HG03460 (cell line): ENCODE results near the gene FLCN.
"Not testable (repeated sequence)": the region's sequence is repeated elsewhere in the genome, so short reads cannot be mapped to it uniquely, and the experiment has no call there.

Experiments used
- ATAC-seq: cut with Tn5 transposase; IDR thresholded peaks from one replicate; pipeline ENCODE4 v1.9.1; 2021; ENCODE audit not compliant: unreplicated experiment

FLCN gene

GRCh38 chr17:17214646-17215436 lies 22.1 kb downstream of the FLCN start:
- no peak for ATAC-seq

- ATAC-seq, result no peak
Observed at GRCh38 chr17:17213775-17214174, 23.2 kb downstream of the FLCN start.

DNA sequence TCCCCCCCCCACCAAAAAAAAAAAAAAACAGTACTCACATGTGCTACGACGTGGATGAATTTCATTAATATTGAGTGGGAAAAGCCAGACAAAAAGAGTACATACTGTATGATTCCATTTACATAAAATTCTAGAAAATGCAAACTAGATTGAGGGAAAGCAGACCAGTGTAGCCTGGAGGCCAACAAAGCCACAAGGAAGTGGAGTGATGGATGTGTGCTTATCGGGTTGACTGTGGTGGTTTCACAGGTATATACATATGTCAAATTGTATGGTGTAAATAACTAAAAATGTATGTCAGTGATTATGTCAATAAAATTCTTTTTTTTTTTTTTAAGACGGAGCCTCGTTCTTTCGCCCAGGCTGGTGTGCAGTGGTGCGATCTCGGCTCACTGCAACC lies 29.0 kb downstream of the FLCN start:
- ATAC-seq, result no peak

DNA sequence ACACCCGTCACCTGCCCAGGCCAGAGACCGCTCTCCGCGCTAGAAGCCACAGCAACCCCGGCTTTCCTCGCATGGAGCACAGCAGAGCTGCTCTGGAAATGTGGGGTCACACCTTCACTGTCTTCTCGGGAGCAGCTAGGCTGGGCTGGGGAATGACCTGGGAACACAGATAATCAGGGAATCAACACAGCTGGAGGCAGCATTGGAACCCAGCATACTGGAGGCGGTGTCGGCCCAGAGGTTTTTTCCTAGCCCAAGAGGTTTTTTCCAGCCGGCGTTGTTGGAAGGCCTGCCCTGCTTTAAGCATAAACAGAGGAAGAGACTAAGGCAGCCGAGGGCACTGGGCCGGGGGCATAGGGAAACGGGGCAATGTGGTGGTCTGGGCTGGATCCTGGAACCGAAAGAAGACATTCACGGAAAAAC lies 30.0 kb downstream of the FLCN start:
- ATAC-seq, result no peak

DNA sequence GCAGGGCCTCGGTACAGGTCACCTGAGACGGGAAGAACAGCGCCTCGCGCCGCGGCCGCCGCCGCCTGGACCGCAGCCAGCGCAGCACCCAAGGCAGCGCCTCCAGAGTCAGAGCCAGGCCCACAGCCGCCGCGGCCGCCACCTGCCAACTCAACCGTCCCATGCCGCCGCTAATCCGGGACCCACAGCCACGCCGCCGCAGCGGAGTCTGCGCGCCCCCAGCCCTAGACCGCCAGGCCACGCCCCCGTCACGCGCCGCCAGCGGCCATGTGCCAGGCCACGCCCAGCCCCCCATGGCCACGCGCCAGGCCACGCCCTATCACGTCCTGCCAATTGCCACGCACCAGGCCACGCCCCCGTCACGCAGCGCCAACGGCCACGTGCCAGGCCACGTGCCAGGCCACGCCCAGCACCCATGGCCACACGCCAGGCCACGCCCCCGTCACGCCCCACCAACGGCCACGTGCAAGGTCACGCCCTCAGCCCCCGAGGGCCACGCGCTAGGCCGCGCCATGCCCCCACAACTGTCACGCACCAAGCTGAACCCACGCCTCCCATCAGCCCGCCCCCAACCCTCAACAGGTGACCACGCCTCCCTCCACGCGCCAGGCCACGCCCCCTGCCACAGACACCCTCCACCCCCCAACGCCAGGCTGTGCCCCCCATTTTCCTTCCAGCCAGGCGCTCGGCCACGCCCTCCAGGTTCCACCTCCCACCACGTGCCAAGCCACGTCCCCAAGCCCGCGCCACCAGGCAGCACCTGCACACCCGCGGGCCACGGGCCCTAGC lies 30.6 kb downstream of the FLCN start, which contains the start of gene PLD6:
PLD6 (minus strand) TSS at position 210 of the 789 bp plus-strand sequence; CDS start at position 163, 47 bp downstream.
- no peak for ATAC-seq

- ATAC-seq, result no peak
Observed at GRCh38 chr17:17205368-17206123, 31.4 kb downstream of the FLCN start.

DNA sequence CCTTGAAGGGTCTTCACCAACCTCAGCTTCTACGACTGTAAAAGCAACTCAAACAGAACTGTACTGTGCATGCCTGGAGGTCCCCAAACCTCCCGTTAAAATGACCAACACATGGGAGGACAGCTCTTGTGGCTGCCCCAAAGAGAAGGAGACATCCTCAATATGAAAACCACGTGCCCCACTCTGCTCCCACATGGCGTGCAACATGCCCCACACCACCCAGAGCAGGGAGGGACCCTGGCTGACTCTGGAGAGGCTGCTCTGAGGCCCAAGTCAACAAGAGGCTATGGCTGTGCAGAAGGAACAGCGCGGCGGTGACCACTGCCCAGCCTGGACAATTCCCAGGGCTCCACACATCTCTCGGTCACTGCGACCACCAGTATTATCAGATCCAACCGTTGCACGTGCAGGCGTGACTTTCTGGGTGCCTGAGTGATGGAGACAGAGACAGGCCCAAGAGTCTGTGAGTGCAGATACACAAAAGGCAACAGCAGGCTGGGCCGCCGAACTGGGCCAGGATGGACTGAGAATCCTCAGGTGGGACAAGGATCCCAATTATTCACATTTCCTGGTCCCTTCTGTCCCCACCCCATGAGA lies 32.2 kb downstream of the FLCN start:
- ATAC-seq, result no peak

DNA sequence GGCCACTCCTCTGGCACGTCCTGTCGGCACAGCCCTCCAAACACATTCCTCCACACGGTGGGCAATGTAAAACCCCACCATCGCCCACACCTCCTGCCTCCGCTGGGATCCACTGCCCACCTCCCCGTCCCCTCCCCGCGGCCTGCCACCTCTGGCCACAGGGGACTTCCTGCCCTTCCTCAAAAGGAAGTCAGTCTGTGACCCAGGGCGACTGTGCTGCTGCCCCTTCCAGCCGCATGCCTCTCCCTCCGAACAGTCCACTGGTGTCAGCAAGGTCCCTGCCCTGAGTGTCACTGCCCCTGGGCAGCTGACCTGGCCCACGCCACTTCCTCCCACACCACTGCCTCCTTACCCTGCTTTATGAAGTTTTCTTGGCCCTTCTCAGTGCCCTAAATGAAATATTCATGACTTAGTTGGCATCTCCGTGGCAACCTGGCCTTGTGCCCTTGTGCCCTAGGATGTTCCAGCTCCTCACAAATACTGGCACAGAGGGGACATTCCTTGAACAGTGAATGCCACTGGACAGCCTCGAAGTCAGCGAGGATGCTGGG lies 32.9 kb downstream of the FLCN start:
- ATAC-seq, result no peak

- ATAC-seq, result no peak
Observed at GRCh38 chr17:17203173-17203730, 33.7 kb downstream of the FLCN start.

DNA sequence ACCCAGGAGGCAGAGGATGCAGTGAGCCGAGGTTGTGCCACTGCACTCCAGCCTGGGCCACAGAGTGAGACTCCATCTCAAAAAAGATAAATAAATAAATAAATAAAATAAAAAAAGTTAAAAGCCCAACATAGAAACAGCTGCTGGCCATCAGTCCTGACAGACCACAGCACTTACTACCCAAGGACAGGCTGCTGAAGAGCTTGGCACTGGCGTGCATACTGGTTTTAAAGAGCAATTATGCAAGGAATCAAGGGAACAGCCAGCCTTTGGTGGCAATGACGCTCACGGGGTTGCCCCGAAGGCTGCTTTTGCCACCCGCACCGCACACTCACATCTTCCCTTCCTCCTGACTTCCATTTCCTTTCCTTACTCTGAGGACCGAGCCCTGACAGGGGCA lies 35.1 kb downstream of the FLCN start:
- no peak for ATAC-seq

DNA sequence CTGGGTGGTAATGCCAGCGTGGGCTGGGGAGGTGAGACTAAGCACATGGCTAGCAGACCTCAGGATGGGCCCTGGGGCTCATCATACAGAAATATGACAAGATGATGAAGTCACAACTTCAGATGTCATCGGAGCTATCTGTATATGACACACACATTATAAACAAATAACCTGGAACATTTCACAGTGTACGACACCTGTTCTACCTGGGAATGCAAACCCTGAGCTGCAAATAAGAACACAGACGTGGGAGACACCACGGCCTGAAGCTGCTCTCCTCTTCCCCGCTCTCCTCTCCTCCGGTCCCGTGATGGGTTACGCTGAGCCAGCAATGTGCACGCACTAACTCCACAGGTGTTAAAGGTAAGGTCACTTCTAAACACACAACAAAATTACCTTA lies 35.7 kb downstream of the FLCN start:
- ATAC-seq, result no peak

- no peak for ATAC-seq
Observed at GRCh38 chr17:17200831-17201230, 36.1 kb downstream of the FLCN start.

DNA sequence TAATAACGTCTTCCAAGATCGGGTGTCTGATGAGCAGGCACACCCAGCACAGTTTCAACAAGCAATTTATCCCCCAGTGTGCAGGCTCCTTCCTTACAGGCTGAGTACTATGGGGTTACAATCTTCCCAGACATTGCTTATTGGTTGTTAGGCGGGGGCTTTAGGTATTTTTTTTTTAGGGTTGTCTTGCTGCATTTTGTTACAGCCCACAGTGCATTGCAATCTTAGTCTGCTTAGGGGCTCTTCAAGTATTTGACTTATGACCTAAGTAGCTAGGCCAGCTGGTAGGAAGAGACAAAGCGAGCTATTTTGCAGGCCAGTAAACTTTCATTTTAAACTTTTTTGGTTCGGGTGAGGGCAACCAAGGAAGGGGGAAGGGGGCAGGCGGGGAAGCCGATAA lies 36.7 kb downstream of the FLCN start:
- no peak for ATAC-seq

DNA sequence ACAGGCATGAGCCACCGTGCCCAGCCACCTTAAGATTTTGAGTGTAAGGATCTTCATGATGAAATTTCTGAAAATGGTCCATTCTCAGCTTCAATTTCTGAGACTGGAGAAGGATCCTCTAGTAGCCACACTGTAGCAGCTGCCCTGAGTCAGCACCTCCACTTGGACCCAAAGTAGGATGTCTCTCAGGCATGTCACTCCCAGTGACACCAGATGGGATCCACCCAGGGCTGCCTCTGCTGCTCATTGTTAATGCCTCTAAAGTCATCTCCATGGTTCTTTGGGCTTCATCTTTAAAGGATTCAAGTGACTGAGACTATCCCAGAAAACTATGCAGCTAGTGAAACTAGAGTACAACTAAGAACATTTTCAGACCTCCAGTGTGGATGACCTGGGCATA lies 38.7 kb downstream of the FLCN start:
- ATAC-seq, result no peak

GRCh38 chr17:17196776-17197175 lies 40.2 kb downstream of the FLCN start:
- ATAC-seq, result no peak

GRCh38 chr17:17195466-17195865 lies 41.5 kb downstream of the FLCN start:
- ATAC-seq, result not testable (repeated sequence)

DNA sequence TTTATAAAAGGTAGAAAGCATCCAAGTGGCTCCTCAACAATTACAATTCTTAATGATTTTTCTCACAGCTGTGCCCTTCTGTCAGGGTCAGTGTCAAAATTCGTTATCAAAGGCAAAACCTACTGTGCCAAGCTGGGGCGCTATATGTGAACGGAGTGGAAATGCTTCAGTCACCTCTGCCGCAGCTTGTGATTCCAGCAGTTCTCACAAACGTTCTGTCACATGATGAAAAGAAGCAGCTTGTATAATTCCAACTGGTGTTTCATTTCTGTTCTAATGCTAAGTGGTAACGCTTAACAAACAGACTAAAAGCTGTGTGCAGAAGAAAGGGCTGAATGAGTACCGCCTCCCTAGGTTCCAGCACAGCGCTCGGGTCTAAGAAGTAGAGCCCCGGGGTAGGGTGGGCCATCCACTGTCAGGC lies 45.0 kb downstream of the FLCN start:
- no peak for ATAC-seq

DNA sequence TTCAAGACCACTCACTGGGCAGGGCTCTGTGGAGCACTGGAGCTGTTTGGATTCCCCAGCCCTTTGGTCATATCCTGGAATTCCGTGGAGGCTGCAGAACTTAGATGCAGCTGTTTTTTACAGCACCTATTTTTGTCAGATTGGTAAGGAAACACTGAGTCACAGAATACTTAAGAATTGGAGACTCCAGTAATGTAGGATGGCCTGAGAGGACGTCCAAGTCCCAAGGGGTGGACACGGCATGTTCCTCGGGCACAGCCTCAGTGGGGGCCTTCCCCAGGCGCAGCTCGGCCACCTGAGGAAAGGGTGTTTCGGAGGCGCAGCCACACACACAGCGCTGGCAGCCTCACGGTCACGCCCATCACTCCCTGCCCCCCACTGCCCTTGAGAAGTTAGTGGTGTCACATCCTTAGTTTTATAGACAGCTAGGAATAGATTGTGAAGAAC lies 45.6 kb downstream of the FLCN start:
- no peak for ATAC-seq

DNA sequence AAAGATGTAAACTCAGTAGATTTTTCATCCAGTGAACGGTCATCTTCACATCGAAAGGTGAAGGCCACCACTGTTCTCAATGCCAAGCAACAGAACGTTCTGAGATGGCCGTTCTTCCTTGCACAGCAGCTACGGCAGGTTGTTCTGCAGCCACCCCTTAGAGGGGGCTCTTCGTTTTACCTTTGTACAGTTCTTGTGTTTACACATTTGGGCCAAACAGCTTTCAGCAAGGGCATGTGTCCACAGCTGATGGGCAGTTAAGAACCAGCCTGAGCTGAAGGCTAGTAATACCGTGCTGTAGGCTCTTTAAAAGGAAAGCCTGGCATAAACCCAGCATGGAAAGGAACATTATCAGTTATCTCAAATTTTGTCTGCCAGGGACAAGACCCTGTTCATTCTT lies 46.8 kb downstream of the FLCN start:
- no peak for ATAC-seq

GRCh38 chr17:17189559-17189958 lies 47.4 kb downstream of the FLCN start:
- no peak for ATAC-seq
